HG03342 (cell line): Measurements from ENCODE around the gene RFXANK.
"Not testable (repeated sequence)": the region's sequence is repeated elsewhere in the genome, so short reads cannot be mapped to it uniquely, and the experiment has no call there.

Source experiments
- ATAC-seq: cut with Tn5 transposase; IDR thresholded peaks from one replicate; pipeline ENCODE4 v1.9.1; 2021; ENCODE audit warnings: mild to moderate bottlenecking, moderate library complexity; ENCODE audit not compliant: unreplicated experiment

Gene RFXANK

GRCh38 chr19:19169236-19170052 lies 22.6 kb upstream of the RFXANK start:
- peak; percentile 24 for ATAC-seq

GRCh38 chr19:19170053-19170872 lies 21.8 kb upstream of the RFXANK start, which contains the start of gene MEF2B:
Gene MEF2B, minus strand, starts transcription at chr19:19170263. Its CDS starts 19,528 bp downstream, at chr19:19150735.
- peak; percentile 80 for ATAC-seq

- ATAC-seq = no peak
These were observed 21.0 kb upstream of the RFXANK start for GRCh38 chr19:19170873-19171672.

- no peak for ATAC-seq
These were observed 20.1 kb upstream of the RFXANK start for GRCh38 chr19:19171821-19172532.

GRCh38 chr19:19173243-19173642 lies 18.8 kb upstream of the RFXANK start:
- ATAC-seq = not testable (repeated sequence)

- no peak for ATAC-seq
These were observed 15.1 kb upstream of the RFXANK start for GRCh38 chr19:19176950-19177349.

- ATAC-seq = no peak
These were observed 12.3 kb upstream of the RFXANK start for GRCh38 chr19:19179548-19180441.

- ATAC-seq = no peak
These were observed 10.5 kb upstream of the RFXANK start for GRCh38 chr19:19181488-19181998.

- no peak for ATAC-seq
These were observed 6.0 kb upstream of the RFXANK start for GRCh38 chr19:19185853-19186740.

- no peak for ATAC-seq
These were observed 5.3 kb upstream of the RFXANK start for GRCh38 chr19:19186742-19187141.

- ATAC-seq = no peak
These were observed 335 bp upstream of the RFXANK start for GRCh38 chr19:19191768-19192077.

- ATAC-seq = no peak
These were observed 909 bp downstream of the RFXANK start for GRCh38 chr19:19192910-19193423.

- ATAC-seq = no peak
These were observed 1.9 kb downstream of the RFXANK start for GRCh38 chr19:19193926-19194325.

GRCh38 chr19:19201697-19202630 lies 9.9 kb downstream of the RFXANK start:
- no peak for ATAC-seq

GRCh38 chr19:19202707-19203011 lies 10.6 kb downstream of the RFXANK start:
- peak; percentile 11 for ATAC-seq

- peak; percentile 50 for ATAC-seq
These were observed 11.2 kb downstream of the RFXANK start, which contains the start of gene NR2C2AP for GRCh38 chr19:19203012-19203856. Gene NR2C2AP, minus strand, starts transcription at chr19:19203414. Its CDS starts 354 bp downstream, at chr19:19203060.
